Measurements from ENCODE around the gene PPP1R13B.

- no peak for TF ChIP-seq CTCF (IDR thresholded peaks at IDR 0.05)
- no peak for TF ChIP-seq EP300 (IDR thresholded peaks at IDR 0.05)
- no peak for TF ChIP-seq POLR2AphosphoS5 (IDR thresholded peaks at IDR 0.05)
- TF ChIP-seq POLR2A (IDR thresholded peaks at IDR 0.05; ENCODE audit: low read depth), result no peak
Measured at GRCh38 chr14:103739466-103739792, 107.9 kb downstream of the PPP1R13B start.
